CD4-positive, alpha-beta T cell treated with Interferon alpha-2 for 1 hour (primary cell): ENCODE data around the gene SKAP1.
"Not testable (repeated sequence)": the region's sequence is repeated elsewhere in the genome, so short reads cannot be mapped to it uniquely, and the experiment has no call there.

Experiments
- DNase-seq, 2 donors: peaks; one replicate each; pipeline ENCODE4 v3.0.0-alpha.2; 2020 to 2022

SKAP1 gene

GRCh38 chr17:48317732-48318131 lies 112.3 kb downstream of the SKAP1 start:
- no peak for DNase-seq

GRCh38 chr17:48314716-48315115 lies 115.3 kb downstream of the SKAP1 start:
- no peak for DNase-seq

GRCh38 chr17:48313096-48313755 lies 116.8 kb downstream of the SKAP1 start:
- DNase-seq = no peak

GRCh38 chr17:48311324-48311723 lies 118.7 kb downstream of the SKAP1 start:
- DNase-seq = no peak

- DNase-seq = no peak
These were observed 119.2 kb downstream of the SKAP1 start for GRCh38 chr17:48310748-48311213.

- no peak for DNase-seq
These were observed 121.4 kb downstream of the SKAP1 start for GRCh38 chr17:48308581-48308980.

GRCh38 chr17:48307814-48308411 lies 122.1 kb downstream of the SKAP1 start:
- peak; percentile 50 to 65 for DNase-seq

GRCh38 chr17:48307255-48307654 lies 122.8 kb downstream of the SKAP1 start:
- no peak for DNase-seq

GRCh38 chr17:48301002-48301401 lies 129.0 kb downstream of the SKAP1 start:
- DNase-seq = no peak

- DNase-seq = no peak
These were observed 130.3 kb downstream of the SKAP1 start for GRCh38 chr17:48299760-48300159.

GRCh38 chr17:48297825-48298224 lies 132.2 kb downstream of the SKAP1 start:
- DNase-seq = no peak

GRCh38 chr17:48296453-48296852 lies 133.6 kb downstream of the SKAP1 start:
- DNase-seq = no peak

- peak in 1 of 2 donors; percentile 47 for DNase-seq
These were observed 134.4 kb downstream of the SKAP1 start for GRCh38 chr17:48295362-48296288.

GRCh38 chr17:48294806-48295361 lies 135.1 kb downstream of the SKAP1 start:
- peak in 1 of 2 donors; percentile 23 for DNase-seq

GRCh38 chr17:48294020-48294805 lies 135.8 kb downstream of the SKAP1 start:
- peak in 1 of 2 donors; percentile 33 for DNase-seq

GRCh38 chr17:48293319-48294019 lies 136.5 kb downstream of the SKAP1 start:
- DNase-seq = no peak

GRCh38 chr17:48290378-48290777 lies 139.6 kb downstream of the SKAP1 start:
- no peak for DNase-seq

- not testable (repeated sequence) for DNase-seq
These were observed 143.1 kb downstream of the SKAP1 start for GRCh38 chr17:48286917-48287316.

- no peak for DNase-seq
These were observed 144.4 kb downstream of the SKAP1 start for GRCh38 chr17:48285614-48286013.

GRCh38 chr17:48283907-48284306 lies 146.1 kb downstream of the SKAP1 start:
- DNase-seq = no peak

GRCh38 chr17:48283411-48283810 lies 146.6 kb downstream of the SKAP1 start:
- DNase-seq = no peak

GRCh38 chr17:48282303-48282702 lies 147.7 kb downstream of the SKAP1 start:
- DNase-seq = no peak
